Ishikawa (cell line): ENCODE measurements around the gene MPI.

Experiments
- CEBPB ChIP-seq: IDR thresholded peaks from 2 replicates; pipeline ENCODE4 v1.6.1; 2012
- CREB1 ChIP-seq: IDR thresholded peaks from 2 replicates; pipeline ENCODE4 v1.6.1; 2012; ENCODE audit warnings: low read depth
- EGR1 ChIP-seq: IDR thresholded peaks from 2 replicates; pipeline ENCODE4 v1.6.1; 2012
- EP300 ChIP-seq: IDR thresholded peaks from 2 replicates; pipeline ENCODE4 v1.6.1; 2012; ENCODE audit warnings: borderline replicate concordance
- FOXM1 ChIP-seq: IDR thresholded peaks from 2 replicates; pipeline ENCODE4 v1.6.1; 2012; ENCODE audit warnings: low read depth, borderline replicate concordance
- NFIC ChIP-seq: IDR thresholded peaks from 2 replicates; pipeline ENCODE4 v1.6.1; 2012
- RAD21 ChIP-seq: IDR thresholded peaks from 2 replicates; pipeline ENCODE4 v1.6.1; 2012; ENCODE audit warnings: low read depth
- TAF1 ChIP-seq: IDR thresholded peaks from 2 replicates; pipeline ENCODE4 v1.6.1; 2012; ENCODE audit warnings: low read depth, mild to moderate bottlenecking
- TCF12 ChIP-seq: IDR thresholded peaks from 2 replicates; pipeline ENCODE4 v1.6.1; 2012; ENCODE audit warnings: low read depth
- TEAD4 ChIP-seq: IDR thresholded peaks from 2 replicates; pipeline ENCODE4 v1.6.1; 2012
- YY1 ChIP-seq: IDR thresholded peaks from 2 replicates; pipeline ENCODE4 v1.6.1; 2012; ENCODE audit warnings: low read depth
- ZBTB7A ChIP-seq: IDR thresholded peaks from 2 replicates; pipeline ENCODE4 v1.6.1; 2012; ENCODE audit warnings: low read depth
- TF ChIP-seq, protein P1 (sequence below): IDR thresholded peaks from 2 replicates; pipeline ENCODE4 v1.6.1; 2012
- TF ChIP-seq, protein P2 (sequence below): IDR thresholded peaks from 2 replicates; pipeline ENCODE4 v1.6.1; 2012
- TF ChIP-seq, protein P3 (sequence below): IDR thresholded peaks from 2 replicates; pipeline ENCODE4 v1.6.1; 2012; ENCODE audit warnings: low read depth, mild to moderate bottlenecking

MPI gene

DNA sequence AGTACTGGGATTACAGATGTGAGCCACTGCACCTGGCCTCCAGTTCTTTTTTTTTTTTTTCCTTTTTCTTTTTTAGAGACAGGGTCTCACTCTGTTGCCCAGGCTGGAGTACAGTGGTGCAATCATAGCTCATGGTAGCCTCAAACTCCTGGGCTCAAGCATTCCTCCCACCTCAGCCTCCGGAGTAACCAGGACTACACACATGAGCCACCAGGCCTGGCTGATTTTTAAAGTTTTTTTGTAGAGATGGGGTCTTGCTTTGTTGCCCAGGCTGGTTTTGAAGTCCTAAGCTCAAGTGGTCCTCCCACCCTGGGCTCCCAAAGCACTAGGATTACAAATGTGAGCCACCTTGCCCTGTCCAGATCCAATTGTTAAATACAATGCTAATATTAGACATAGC lies 33.3 kb upstream of the MPI start:
- TF ChIP-seq FOXM1, result no peak
- no peak for TF ChIP-seq TAF1
- TF ChIP-seq RAD21, result no peak
- TF ChIP-seq, protein P1, sequence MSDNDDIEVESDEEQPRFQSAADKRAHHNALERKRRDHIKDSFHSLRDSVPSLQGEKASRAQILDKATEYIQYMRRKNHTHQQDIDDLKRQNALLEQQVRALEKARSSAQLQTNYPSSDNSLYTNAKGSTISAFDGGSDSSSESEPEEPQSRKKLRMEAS, result no peak
- TF ChIP-seq CEBPB, result no peak
- TF ChIP-seq CREB1, result no peak
- TF ChIP-seq ZBTB7A, result no peak
- no peak for TF ChIP-seq TEAD4
- TF ChIP-seq YY1, result no peak

DNA sequence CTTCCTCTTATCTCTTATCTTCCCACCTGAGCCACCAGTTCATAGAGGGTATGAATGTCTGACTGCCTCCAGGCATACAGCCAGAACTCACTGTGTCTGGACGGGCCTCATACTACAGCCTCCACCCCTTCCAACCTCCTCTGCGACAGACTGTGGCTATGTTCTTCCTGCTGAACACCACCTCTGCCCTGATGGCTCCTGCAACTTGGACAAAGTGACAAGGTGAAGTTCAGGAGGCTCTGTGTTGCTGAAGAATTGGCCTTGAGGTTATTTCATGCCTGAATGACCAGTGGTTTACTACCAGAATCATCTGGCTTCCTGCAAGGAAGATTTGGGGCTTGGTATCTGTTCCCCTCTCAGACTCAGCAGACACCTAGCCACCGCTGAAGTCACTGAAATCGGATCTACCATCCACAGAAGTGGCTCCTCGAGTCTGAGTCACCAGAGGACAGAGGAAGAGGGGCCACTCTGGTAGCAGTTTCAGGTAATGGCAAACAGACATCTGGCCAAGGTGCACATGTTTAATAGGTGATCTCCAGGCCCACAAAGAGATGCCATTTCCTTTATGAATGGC lies 32.7 kb upstream of the MPI start:
- TF ChIP-seq TAF1, result no peak

DNA sequence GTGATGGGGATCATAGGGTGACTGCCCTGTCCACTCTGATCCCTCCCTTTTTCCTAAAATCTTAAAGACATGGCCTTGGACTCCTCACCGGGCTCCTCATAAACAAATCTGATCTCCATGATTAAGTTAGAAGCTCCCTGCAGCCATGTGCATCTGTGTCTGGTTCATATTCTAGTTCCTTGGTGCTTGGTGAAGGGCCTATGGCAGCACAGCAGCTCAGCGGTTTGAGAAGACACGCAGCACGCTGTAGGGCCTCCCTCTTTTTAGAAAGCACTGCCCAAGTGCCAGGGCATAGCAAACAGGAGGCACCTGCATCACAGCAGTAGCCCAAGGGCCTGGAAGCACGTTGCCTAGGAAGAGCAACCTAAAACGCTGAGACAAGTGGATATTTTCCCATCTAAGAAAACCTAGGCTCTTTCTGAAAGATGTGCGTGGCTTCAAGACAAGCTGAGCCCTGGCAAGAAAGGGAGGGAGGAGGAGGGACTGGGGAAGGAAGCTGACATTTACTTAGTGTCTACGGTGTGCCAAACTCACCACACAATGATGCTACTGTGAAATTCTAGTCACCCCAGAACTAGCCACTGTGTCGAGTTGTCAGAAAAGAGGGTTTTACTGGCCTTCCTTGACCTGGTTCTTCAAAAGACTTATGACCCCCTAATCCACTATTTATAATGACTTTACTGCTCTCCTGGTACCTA lies 32.0 kb upstream of the MPI start:
- TF ChIP-seq TAF1 (no peak), NFIC (no peak), TCF12 (no peak), FOXM1 (no peak), YY1 (no peak), EGR1 (no peak), EP300 (no peak), CEBPB (no peak), CREB1 (no peak), TEAD4 (no peak), RAD21 (no peak), ZBTB7A (no peak)
- TF ChIP-seq, protein P1, result no peak
- TF ChIP-seq, protein P2, sequence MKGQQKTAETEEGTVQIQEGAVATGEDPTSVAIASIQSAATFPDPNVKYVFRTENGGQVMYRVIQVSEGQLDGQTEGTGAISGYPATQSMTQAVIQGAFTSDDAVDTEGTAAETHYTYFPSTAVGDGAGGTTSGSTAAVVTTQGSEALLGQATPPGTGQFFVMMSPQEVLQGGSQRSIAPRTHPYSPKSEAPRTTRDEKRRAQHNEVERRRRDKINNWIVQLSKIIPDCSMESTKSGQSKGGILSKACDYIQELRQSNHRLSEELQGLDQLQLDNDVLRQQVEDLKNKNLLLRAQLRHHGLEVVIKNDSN, result no peak
- TF ChIP-seq, protein P3, sequence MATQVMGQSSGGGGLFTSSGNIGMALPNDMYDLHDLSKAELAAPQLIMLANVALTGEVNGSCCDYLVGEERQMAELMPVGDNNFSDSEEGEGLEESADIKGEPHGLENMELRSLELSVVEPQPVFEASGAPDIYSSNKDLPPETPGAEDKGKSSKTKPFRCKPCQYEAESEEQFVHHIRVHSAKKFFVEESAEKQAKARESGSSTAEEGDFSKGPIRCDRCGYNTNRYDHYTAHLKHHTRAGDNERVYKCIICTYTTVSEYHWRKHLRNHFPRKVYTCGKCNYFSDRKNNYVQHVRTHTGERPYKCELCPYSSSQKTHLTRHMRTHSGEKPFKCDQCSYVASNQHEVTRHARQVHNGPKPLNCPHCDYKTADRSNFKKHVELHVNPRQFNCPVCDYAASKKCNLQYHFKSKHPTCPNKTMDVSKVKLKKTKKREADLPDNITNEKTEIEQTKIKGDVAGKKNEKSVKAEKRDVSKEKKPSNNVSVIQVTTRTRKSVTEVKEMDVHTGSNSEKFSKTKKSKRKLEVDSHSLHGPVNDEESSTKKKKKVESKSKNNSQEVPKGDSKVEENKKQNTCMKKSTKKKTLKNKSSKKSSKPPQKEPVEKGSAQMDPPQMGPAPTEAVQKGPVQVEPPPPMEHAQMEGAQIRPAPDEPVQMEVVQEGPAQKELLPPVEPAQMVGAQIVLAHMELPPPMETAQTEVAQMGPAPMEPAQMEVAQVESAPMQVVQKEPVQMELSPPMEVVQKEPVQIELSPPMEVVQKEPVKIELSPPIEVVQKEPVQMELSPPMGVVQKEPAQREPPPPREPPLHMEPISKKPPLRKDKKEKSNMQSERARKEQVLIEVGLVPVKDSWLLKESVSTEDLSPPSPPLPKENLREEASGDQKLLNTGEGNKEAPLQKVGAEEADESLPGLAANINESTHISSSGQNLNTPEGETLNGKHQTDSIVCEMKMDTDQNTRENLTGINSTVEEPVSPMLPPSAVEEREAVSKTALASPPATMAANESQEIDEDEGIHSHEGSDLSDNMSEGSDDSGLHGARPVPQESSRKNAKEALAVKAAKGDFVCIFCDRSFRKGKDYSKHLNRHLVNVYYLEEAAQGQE, result no peak

DNA sequence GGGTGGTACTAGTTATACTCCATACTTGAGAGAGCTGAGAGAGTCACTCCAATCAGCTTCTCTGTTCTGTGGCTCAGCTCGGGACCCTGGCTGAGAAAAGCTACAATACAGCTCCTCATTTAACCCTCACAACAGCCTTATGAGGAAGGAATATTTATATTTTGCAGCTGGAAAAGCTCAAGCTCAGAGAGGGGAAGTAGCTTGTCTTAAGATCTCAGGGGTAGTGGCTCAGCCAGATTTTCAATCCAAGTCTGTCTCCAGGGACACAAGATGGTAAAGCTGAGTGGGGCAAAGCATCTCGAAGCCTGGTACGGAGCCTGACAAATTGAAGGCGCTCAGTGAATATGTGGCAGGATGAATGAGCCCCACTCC lies 31.5 kb upstream of the MPI start:
- no peak for TF ChIP-seq CREB1
- TF ChIP-seq NFIC, result no peak
- no peak for TF ChIP-seq RAD21
- TF ChIP-seq TAF1, result no peak
- TF ChIP-seq, protein P3, result no peak
- no peak for TF ChIP-seq EGR1
- TF ChIP-seq TCF12, result no peak

DNA sequence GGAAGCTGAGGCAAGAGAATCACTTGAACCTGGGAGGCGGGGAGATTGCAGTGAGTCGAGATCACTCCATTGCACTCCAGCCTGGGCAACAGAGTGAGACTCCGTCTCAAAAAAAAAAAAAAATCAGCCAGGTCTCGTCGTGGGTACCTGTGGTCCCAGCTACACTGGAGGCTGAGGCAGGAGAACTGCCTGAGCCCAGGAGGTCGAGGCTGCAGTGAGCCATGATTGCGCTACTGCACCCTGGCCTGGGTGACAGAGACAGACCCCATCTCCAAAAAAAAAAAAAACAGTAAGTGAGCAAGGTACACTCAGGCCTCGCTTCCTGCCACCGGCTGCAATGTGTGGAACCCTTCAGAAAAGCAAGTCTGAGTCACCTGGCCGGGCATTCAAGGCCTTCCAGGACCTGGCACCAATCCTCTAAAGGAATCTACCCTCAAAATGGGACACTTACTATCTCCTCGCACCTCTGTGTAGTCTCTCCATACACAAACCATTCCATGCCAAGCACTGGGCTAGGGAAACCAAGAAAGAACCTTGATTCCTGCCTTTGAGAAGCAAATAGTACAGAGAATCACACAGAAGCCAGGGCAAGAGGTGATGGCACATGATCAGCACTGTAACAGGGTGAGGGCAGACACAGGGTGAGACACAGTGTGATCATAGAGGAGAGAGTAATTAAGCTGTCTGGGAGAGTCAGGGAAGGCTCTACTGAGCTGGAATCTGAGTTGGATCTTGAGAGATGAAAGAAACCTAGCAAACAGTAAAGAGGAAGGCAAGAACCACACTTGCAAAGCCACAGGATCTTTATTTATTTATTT lies 26.4 kb upstream of the MPI start:
- TF ChIP-seq, protein P2, result no peak
- TF ChIP-seq TCF12 (no peak), EP300 (no peak), RAD21 (no peak), YY1 (no peak), CEBPB (no peak), FOXM1 (no peak), TAF1 (no peak), EGR1 (no peak), ZBTB7A (no peak), TEAD4 (no peak), CREB1 (no peak), NFIC (no peak)
- TF ChIP-seq, protein P1, result no peak
- TF ChIP-seq, protein P3, result no peak
